PC-3 (cell line): Measurements from ENCODE around the gene ACTL7B. TPM values are rescaled to one million over a fixed set of nuclear protein-coding genes. Genes with fewer than 3 reads are reported as not detected.
"Not testable (repeated sequence)": the region's sequence is repeated elsewhere in the genome, so short reads cannot be mapped to it uniquely, and the experiment has no call there.

Experiments
- ATAC-seq: fragments of 200-7000 bp; cut with Tn5 transposase; 2 replicates; pipeline ENCODE4 v1.9.1; 2020; ENCODE audit warnings: mild to moderate bottlenecking, moderate library complexity
- BruUV-seq: library from RNA; stranded (reverse); fragments of 400-500 nt; replicated peaks from 2 replicates; lab custom pipeline; 2021; lab: Mats Ljungman, UMichigan
- CTCF ChIA-PET: fragments of 300-600 bp; sonication (Branson Sonifier 250); formaldehyde crosslinking; loops from one replicate; lab custom pipeline; 2022; ENCODE audit warnings: antibody characterized with exemption; lab: Charles Lee
- POLR2A ChIA-PET: fragments of 300-600 bp; sonication (Branson Sonifier 250); formaldehyde crosslinking; loops from one replicate; lab custom pipeline; 2022; ENCODE audit warnings: antibody characterized with exemption; ENCODE audit not compliant: unreplicated experiment; lab: Charles Lee
- DNase-seq: peaks from one replicate; pipeline ENCODE4 v3.0.0-alpha.2; 2015
- H2AFZ ChIP-seq: fragments of 300-600 bp; sonication (generic); 2 replicates; pipeline ENCODE4 v1.6.0; 2016; ENCODE audit warnings: antibody characterized with exemption, low read length
- H3F3A ChIP-seq: fragments of 300-600 bp; sonication (generic); one replicate; pipeline ENCODE4 v1.6.0; 2017; ENCODE audit warnings: antibody characterized with exemption, low read length, control low read depth, mild to moderate bottlenecking; ENCODE audit not compliant: unreplicated experiment
- H3K27ac ChIP-seq: fragments of 300-600 bp; sonication (generic); 2 replicates; pipeline ENCODE4 v1.5.1; 2016; ENCODE audit warnings: mild to moderate bottlenecking, low read length
- H3K27me3 ChIP-seq: fragments of 300-600 bp; sonication (generic); 2 replicates; pipeline ENCODE4 v1.6.1; 2016; ENCODE audit warnings: low read length, mixed read lengths
- H3K36me3 ChIP-seq: fragments of 300-600 bp; sonication (generic); 2 replicates; pipeline ENCODE4 v1.6.1; 2016; ENCODE audit warnings: low read depth, mixed run types, low read length, mixed read lengths
- H3K4me1 ChIP-seq: fragments of 300-600 bp; sonication (generic); 2 replicates; pipeline ENCODE4 v1.5.1; 2016; ENCODE audit warnings: low read length; ENCODE audit not compliant: insufficient read depth
- H3K4me2 ChIP-seq: fragments of 300-600 bp; sonication (generic); 2 replicates; pipeline ENCODE4 v1.6.0; 2016; ENCODE audit warnings: low read length
- H3K4me3 ChIP-seq: fragments of 300-600 bp; sonication (generic); 2 replicates; pipeline ENCODE4 v1.5.1; 2016; ENCODE audit warnings: mild to moderate bottlenecking, low read length, mixed read lengths
- H3K79me2 ChIP-seq: fragments of 300-600 bp; sonication (generic); 2 replicates; pipeline ENCODE4 v1.6.1; 2017; ENCODE audit warnings: low read length, mixed read lengths
- H3K9ac ChIP-seq: fragments of 300-600 bp; sonication (generic); 2 replicates; pipeline ENCODE4 v1.6.0; 2016; ENCODE audit warnings: mild to moderate bottlenecking, low read length
- H3K9me2 ChIP-seq: fragments of 300-600 bp; sonication (generic); replicated peaks from 2 replicates; pipeline ENCODE4 v1.6.1; 2016; ENCODE audit warnings: mixed run types, low read length, mixed read lengths
- H3K9me3 ChIP-seq: fragments of 300-600 bp; sonication (generic); 2 replicates; pipeline ENCODE4 v1.6.1; 2016; ENCODE audit warnings: low read length, mixed read lengths
- H4K20me1 ChIP-seq: fragments of 300-600 bp; sonication (generic); 2 replicates; pipeline ENCODE4 v1.6.1; 2016; ENCODE audit warnings: low read length, mixed read lengths
- EZH2 ChIP-seq: fragments of 300-600 bp; sonication (generic); IDR thresholded peaks from one replicate; pipeline ENCODE4 v1.6.1; 2017; ENCODE audit warnings: antibody characterized with exemption, mild to moderate bottlenecking, low read length; ENCODE audit not compliant: unreplicated experiment
- EZH2phosphoT487 ChIP-seq: fragments of 300-600 bp; sonication (generic); IDR thresholded peaks from 2 replicates; pipeline ENCODE4 v1.6.1; 2018; ENCODE audit warnings: mild to moderate bottlenecking, antibody characterized with exemption, low read length, borderline replicate concordance
- intact Hi-C: fragments of 100-400 bp; cut with micrococcal nuclease; formaldehyde crosslinking; loops from 2 replicates; pipeline ENCODE4 v1.9.0; 2023
- total RNA-seq: library from RNA; depleted of rRNA; stranded (reverse); fragments of >200 nt; gene quantifications from 2 replicates; pipeline ENCODE4 v1.2.3, GENCODE V29; 2014
- TF ChIP-seq, protein P1 (sequence below): fragments of 300-600 bp; sonication (generic); conservative IDR thresholded peaks from 2 replicates; pipeline ENCODE4 v1.5.1; 2017; ENCODE audit warnings: antibody characterized with exemption, low read depth, mild to moderate bottlenecking, low read length

Gene ACTL7B
- total RNA-seq, 1 experiment from 2014 or later, result not detected

DNA sequence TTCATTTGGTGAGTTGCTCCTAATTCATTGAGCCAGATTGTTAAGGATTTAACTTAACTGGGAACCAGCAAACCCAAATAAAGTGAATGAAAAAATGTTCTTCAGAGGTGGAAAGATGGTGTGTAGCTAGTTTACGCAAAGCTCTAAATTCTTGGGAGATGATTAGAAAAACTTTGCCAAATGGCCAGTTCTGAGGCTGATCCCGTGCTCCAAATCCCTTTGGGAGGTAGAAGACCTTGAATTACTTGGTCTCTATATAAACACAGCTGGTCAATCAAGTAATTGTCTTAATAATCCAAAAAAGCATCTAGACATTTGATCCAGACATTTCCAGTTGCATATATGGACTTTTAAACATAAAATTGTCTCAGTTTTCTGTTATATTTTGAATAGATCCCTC, 11.4 kb downstream of the ACTL7B start:
- POLR2A ChIA-PET, result no interaction called here
- Histone ChIP-seq H3K27me3 (no peaks in the 10 kb centered on the region), H3K36me3 (no peaks in the 10 kb centered on the region), H4K20me1 (no peaks in the 10 kb centered on the region), H3K9ac (no peak overlapping the region), H3F3A (no peaks in the 10 kb centered on the region), H3K4me1 (no peaks in the 10 kb centered on the region), H3K79me2 (no peaks in the 10 kb centered on the region), H3K4me2 (no peak overlapping the region), H3K27ac (no peak overlapping the region), H3K4me3 (no peak overlapping the region), H2AFZ (no peak overlapping the region), H3K9me2 (no peaks in the 10 kb centered on the region), H3K9me3 (no peaks in the 10 kb centered on the region)
- no TSS peak for BruUV-seq
- DNase-seq (no peak), ATAC-seq (no peak)
- CTCF ChIA-PET, result no interaction called here
- intact Hi-C loops, result no loop called here
- TF ChIP-seq, protein P1, sequence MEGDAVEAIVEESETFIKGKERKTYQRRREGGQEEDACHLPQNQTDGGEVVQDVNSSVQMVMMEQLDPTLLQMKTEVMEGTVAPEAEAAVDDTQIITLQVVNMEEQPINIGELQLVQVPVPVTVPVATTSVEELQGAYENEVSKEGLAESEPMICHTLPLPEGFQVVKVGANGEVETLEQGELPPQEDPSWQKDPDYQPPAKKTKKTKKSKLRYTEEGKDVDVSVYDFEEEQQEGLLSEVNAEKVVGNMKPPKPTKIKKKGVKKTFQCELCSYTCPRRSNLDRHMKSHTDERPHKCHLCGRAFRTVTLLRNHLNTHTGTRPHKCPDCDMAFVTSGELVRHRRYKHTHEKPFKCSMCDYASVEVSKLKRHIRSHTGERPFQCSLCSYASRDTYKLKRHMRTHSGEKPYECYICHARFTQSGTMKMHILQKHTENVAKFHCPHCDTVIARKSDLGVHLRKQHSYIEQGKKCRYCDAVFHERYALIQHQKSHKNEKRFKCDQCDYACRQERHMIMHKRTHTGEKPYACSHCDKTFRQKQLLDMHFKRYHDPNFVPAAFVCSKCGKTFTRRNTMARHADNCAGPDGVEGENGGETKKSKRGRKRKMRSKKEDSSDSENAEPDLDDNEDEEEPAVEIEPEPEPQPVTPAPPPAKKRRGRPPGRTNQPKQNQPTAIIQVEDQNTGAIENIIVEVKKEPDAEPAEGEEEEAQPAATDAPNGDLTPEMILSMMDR, result no peak
- TF ChIP-seq EZH2, result no peak
- no peak for TF ChIP-seq EZH2phosphoT487

DNA sequence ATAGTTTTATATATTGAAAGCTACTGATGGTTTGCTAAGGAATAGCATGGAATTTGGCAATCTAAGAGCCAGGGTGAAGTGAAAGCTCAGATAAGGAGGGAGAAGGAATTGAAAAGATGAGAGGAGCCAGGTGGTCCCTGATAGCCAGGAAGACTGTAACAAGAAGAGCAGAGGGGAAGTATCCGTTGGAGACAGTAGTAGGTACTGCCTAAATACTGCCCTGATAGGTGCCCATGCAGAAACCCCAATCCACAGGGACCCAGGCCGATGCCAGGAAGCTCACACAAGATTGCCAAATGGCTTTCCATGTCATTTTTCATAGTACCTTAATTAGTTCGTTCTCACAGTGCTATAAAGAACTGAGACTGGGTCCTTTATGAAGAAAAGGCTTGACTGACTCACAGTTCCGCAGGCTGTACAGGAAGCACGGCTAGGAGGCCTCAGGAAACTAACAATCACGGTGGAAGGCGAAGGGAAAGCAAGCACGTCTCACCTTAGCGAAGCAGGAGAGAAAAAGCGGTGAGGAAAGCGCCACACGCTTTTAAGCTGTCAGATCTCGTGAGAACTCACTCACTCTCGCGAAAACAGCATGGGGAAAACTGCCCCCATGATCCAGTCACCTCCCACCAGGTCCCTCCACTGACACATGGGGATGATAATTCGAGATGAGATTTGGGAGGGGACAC, 13.0 kb downstream of the ACTL7B start:
- Histone ChIP-seq H3K4me3 (no peak overlapping the region), H2AFZ (no peak overlapping the region), H3K79me2 (no peaks in the 10 kb centered on the region), H3K9ac (no peak overlapping the region), H3K9me3 (no peaks in the 10 kb centered on the region), H3K4me2 (no peak overlapping the region), H3K27me3 (no peaks in the 10 kb centered on the region), H3K9me2 (no peaks in the 10 kb centered on the region), H4K20me1 (no peaks in the 10 kb centered on the region), H3F3A (no peaks in the 10 kb centered on the region), H3K36me3 (no peaks in the 10 kb centered on the region), H3K27ac (no peak overlapping the region), H3K4me1 (peaks cover 14% of the 10 kb centered on the region)
- TF ChIP-seq EZH2phosphoT487, result no peak
- ATAC-seq (no peak), DNase-seq (no peak)
- intact Hi-C loops, result no loop called here
- BruUV-seq, result no TSS peak
- ChIA-PET CTCF (no interaction called here), POLR2A (no interaction called here)

GRCh38 chr9:108839561-108839960, 16.2 kb downstream of the ACTL7B start:
- H3K9me2 ChIP-seq, DNase-seq, intact Hi-C loops, H3K9ac ChIP-seq, H3K4me3 ChIP-seq, H3F3A ChIP-seq, H2AFZ ChIP-seq, H3K27me3 ChIP-seq, CTCF ChIA-PET, H3K4me2 ChIP-seq, BruUV-seq, H3K36me3 ChIP-seq, H3K27ac ChIP-seq, H3K9me3 ChIP-seq, H4K20me1 ChIP-seq, H3K79me2 ChIP-seq, POLR2A ChIA-PET, ATAC-seq: not testable (repeated sequence)
- peaks cover 46% of the 10 kb centered on the region for H3K4me1 ChIP-seq
